ENCODE measurements around the gene AGAP2.

GRCh38 chr12:57693659-57694458, 44.7 kb downstream of the AGAP2 start, which contains the start of gene OS9:
- TF ChIP-seq CTCF (conservative IDR thresholded peaks at IDR 0.05 in 1 of 2, IDR thresholded peaks at IDR 0.05 in 1 of 2; ENCODE audit: extremely low read depth in 1 of 2, insufficient read depth in 1 of 2, low read depth in 1 of 2, low read length in 2 of 2) (peak; percentile 80), EZH2 (IDR thresholded peaks at IDR 0.05; ENCODE audit: borderline replicate concordance, low read length) (no peak)
